GM23248 (cell line): Measurements from ENCODE around the gene FER1L5. TPM values are rescaled to one million over a fixed set of nuclear protein-coding genes. Genes with fewer than 3 reads are reported as not detected.

Experiments used
- DNase-seq: peaks from one replicate; pipeline ENCODE4 v3.0.0-alpha.2; 2015
- H2AFZ ChIP-seq: fragments of 200-600 bp; sonication (generic); 2 replicates; pipeline ENCODE4 v1.6.1; 2016; ENCODE audit warnings: antibody characterized with exemption
- H3F3A ChIP-seq: fragments of 200-600 bp; sonication (generic); 2 replicates; pipeline ENCODE4 v1.6.1; 2016; ENCODE audit warnings: mild to moderate bottlenecking, antibody characterized with exemption, mixed run types; ENCODE audit not compliant: insufficient read depth
- H3K27ac ChIP-seq: fragments of 200-600 bp; sonication (generic); 2 replicates; pipeline ENCODE4 v1.5.1; 2016; ENCODE audit warnings: mild to moderate bottlenecking
- H3K27me3 ChIP-seq: fragments of 200-600 bp; sonication (generic); replicated peaks from 2 replicates; pipeline ENCODE4 v1.6.1; 2016; ENCODE audit warnings: mild to moderate bottlenecking; ENCODE audit not compliant: insufficient read depth
- H3K36me3 ChIP-seq: fragments of 200-600 bp; sonication (generic); 2 replicates; pipeline ENCODE4 v1.6.1; 2016; ENCODE audit warnings: low read depth, mild to moderate bottlenecking
- H3K4me1 ChIP-seq: fragments of 200-600 bp; sonication (generic); 2 replicates; pipeline ENCODE4 v1.6.1; 2016; ENCODE audit warnings: mild to moderate bottlenecking; ENCODE audit not compliant: insufficient read depth
- H3K4me2 ChIP-seq: fragments of 200-600 bp; sonication (generic); one replicate; pipeline ENCODE4 v1.6.1; 2016; ENCODE audit warnings: mild to moderate bottlenecking; ENCODE audit not compliant: unreplicated experiment
- H3K4me3 ChIP-seq: fragments of 200-600 bp; sonication (generic); 2 replicates; pipeline ENCODE4 v1.5.1; 2016; ENCODE audit warnings: mild to moderate bottlenecking
- H3K79me2 ChIP-seq: fragments of 200-600 bp; sonication (generic); 2 replicates; pipeline ENCODE4 v1.6.1; 2016; ENCODE audit warnings: mild to moderate bottlenecking; ENCODE audit not compliant: insufficient read depth
- H3K9ac ChIP-seq: fragments of 200-600 bp; sonication (generic); 2 replicates; pipeline ENCODE4 v1.6.1; 2016; ENCODE audit warnings: mild to moderate bottlenecking
- H3K9me2 ChIP-seq: fragments of 200-600 bp; sonication (generic); 2 replicates; pipeline ENCODE4 v1.6.1; 2016; ENCODE audit warnings: mixed run types, mild to moderate bottlenecking, moderate library complexity; ENCODE audit not compliant: insufficient read depth
- H3K9me3 ChIP-seq: fragments of 200-600 bp; sonication (generic); one replicate; pipeline ENCODE4 v1.6.1; 2017; ENCODE audit warnings: low read depth
- H4K20me1 ChIP-seq: fragments of 200-600 bp; sonication (generic); 2 replicates; pipeline ENCODE4 v1.6.0; 2016; ENCODE audit not compliant: insufficient read depth
- EZH2 ChIP-seq: fragments of 200-600 bp; sonication (generic); IDR thresholded peaks from 2 replicates; pipeline ENCODE4 v1.6.1; 2018; ENCODE audit warnings: antibody characterized with exemption, mild to moderate bottlenecking; ENCODE audit not compliant: insufficient read depth, poor library complexity, severe bottlenecking
- EZH2phosphoT487 ChIP-seq: fragments of 200-600 bp; sonication (generic); IDR thresholded peaks from 2 replicates; pipeline ENCODE4 v1.6.1; 2018; ENCODE audit warnings: antibody characterized with exemption, moderate library complexity, mild to moderate bottlenecking, low read depth; ENCODE audit not compliant: insufficient read depth
- whole genome bisulfite sequencing, 2 experiments: methylation state at CpG; one replicate each; pipeline ENCODE4 v1.1.6; 2015 to 2017; ENCODE audit warnings: low lambda C conversion rate in 2 of 2, low coverage in 1 of 2; ENCODE audit errors: missing lambda C conversion rate in 2 of 2; 5-methylcytosine and 5-hydroxymethylcytosine counted together
- in situ Hi-C: fragments of 300-500 bp; cut with MboI; formaldehyde crosslinking; loops from 2 replicates; pipeline ENCODE4 v1.15.0; 2020
- polyA plus RNA-seq: library from polyadenylated mRNA; unstranded; fragments of >200 nt; fragmentation: Nextera tagmentation; extraction: Ambion mirVana; gene quantifications from 2 replicates; pipeline ENCODE4 v1.2.1, GENCODE V29; 2016
- total RNA-seq: library from RNA; depleted of rRNA; stranded (reverse); fragments of >200 nt; shearing (Covaris generic); gene quantifications from 2 replicates; pipeline ENCODE4 v1.2.3, GENCODE V29; 2014; rRNA removed

The FER1L5 gene
- total and polyA plus RNA-seq, 2 experiments from 2014 or later: under 0.01 to 0.08 TPM

DNA sequence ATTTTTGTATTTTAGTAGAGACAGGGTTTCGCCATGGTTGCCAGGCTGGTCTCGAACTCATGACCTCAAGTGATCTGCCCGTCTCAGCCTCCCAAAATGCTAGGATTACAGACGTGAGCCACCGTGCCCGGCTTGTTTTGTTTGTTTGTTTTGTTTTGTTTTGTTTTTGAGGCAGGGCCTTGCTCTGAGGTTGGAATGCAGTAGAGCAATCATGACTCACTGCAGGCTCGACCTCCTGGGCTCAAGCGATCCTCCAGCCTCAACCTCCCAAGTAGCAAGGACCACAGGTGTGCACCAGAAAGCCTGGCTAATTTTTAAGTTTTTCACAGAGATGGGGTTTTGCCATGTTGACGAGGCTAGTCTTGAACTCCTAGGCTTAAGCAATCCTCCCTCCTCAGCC, 109.2 kb downstream of the FER1L5 start:
- no peaks in the 10 kb centered on the region for H3K36me3 ChIP-seq
- no peak overlapping the region for H3K4me3 ChIP-seq
- in situ Hi-C loops: no loop called here
- no peak for DNase-seq
- no peak overlapping the region for H2AFZ ChIP-seq
- H3K9me3 ChIP-seq: no peaks in the 10 kb centered on the region
- WGBS, 2 experiments: 89 to 92% methylated on average over 9 of the region's 9 CpGs
- H4K20me1 ChIP-seq: no peaks in the 10 kb centered on the region
- H3K79me2 ChIP-seq: no peaks in the 10 kb centered on the region
- peaks cover 7% of the 10 kb centered on the region; the same call in 1 of the 2 replicates for H3F3A ChIP-seq
- H3K27me3 ChIP-seq: no peaks in the 10 kb centered on the region
- no peak overlapping the region for H3K4me2 ChIP-seq
- no peak overlapping the region for H3K9ac ChIP-seq
- H3K4me1 ChIP-seq: peaks cover 14% of the 10 kb centered on the region
- TF ChIP-seq EZH2phosphoT487: no peak
- no peak for TF ChIP-seq EZH2
- H3K27ac ChIP-seq: no peak overlapping the region
- H3K9me2 ChIP-seq: no peaks in the 10 kb centered on the region

DNA sequence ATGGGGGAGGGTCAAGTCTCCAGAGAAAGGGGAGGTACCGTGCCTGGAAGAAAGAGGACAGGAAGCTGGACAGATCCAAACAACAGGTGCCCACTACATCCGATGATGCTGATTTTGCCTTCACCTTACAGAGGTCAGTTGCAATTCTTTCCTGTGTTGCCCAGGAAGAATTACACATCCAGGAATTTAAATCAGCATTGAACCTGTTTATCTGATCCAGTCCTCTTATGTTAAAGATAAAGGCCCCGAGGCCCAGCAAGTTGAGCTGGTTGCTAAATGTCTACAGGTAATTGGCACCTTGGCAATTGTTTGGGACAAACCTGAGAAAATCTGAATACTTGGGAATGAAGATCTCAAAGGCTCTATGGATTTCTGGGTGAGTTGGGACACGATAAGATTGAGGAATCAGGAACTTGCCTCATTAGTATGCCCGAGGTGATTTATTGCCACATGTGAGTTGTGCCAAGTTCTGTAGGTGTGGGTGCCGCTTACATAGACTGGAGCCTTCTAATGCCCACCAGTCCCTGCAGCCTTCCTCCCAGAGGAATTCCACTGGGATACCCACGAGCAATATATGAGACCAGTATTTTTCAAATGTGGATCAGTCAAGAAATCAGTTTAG, 111.2 kb downstream of the FER1L5 start:
- WGBS, 2 experiments: 52 to 53% methylated on average over 7 of the region's 7 CpGs
- in situ Hi-C loops: no loop called here
- TF ChIP-seq EZH2phosphoT487 (no peak), EZH2 (no peak)
- Histone ChIP-seq H3K9ac (no peak overlapping the region), H3F3A (no peaks in the 10 kb centered on the region), H3K9me3 (no peaks in the 10 kb centered on the region), H3K9me2 (no peaks in the 10 kb centered on the region), H3K4me1 (no peaks in the 10 kb centered on the region), H3K79me2 (no peaks in the 10 kb centered on the region), H3K27ac (no peak overlapping the region), H3K36me3 (no peaks in the 10 kb centered on the region), H2AFZ (no peak overlapping the region), H3K27me3 (no peaks in the 10 kb centered on the region), H3K4me2 (no peak overlapping the region), H4K20me1 (no peaks in the 10 kb centered on the region), H3K4me3 (no peak overlapping the region)
- no peak for DNase-seq

DNA sequence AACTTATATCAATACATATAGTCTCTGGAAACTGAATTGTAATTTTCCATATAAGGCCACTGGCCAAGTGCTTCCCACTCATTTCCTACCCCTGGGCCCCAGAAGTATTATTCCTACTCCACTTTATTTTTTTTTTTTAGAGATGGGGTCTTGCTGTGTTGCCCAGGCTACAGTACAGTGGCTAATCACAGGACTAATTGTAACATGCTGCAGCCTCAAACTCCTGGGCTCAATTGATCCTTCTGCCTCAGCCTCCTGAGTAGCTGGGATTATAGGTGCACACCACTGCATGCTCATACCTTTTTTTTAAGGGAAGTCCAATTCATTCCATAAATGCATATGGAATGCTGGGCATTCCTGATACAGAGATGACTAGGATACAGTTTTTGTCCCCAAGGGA, 111.8 kb downstream of the FER1L5 start:
- H3K36me3 ChIP-seq: no peaks in the 10 kb centered on the region
- no peaks in the 10 kb centered on the region for H3K9me3 ChIP-seq
- in situ Hi-C loops: no loop called here
- H3K79me2 ChIP-seq: no peaks in the 10 kb centered on the region
- H3K4me1 ChIP-seq: no peaks in the 10 kb centered on the region
- DNase-seq: no peak
- H3K9me2 ChIP-seq: no peaks in the 10 kb centered on the region
- no peaks in the 10 kb centered on the region for H3K27me3 ChIP-seq
- no peak overlapping the region for H3K9ac ChIP-seq
- H3F3A ChIP-seq: no peaks in the 10 kb centered on the region
- H3K4me2 ChIP-seq: no peak overlapping the region
- no peak for TF ChIP-seq EZH2
- no peak for TF ChIP-seq EZH2phosphoT487
- no peak overlapping the region for H3K27ac ChIP-seq
- no peak overlapping the region for H3K4me3 ChIP-seq
- H4K20me1 ChIP-seq: no peaks in the 10 kb centered on the region
- H2AFZ ChIP-seq: no peak overlapping the region

Other genes starting within 250 kb of the FER1L5 start
- not detected in 2 replicates for gene NEURL3, start 137.4 kb upstream of the FER1L5 start, total RNA-seq
- not detected in 2 replicates for gene NEURL3, start 137.4 kb upstream of the FER1L5 start, polyA plus RNA-seq
- gene ARID5A, start 106.0 kb upstream of the FER1L5 start, total RNA-seq: 11.6 and 15.2 TPM in 2 replicates
- 19.5 and 20.8 TPM in 2 replicates for gene ARID5A, start 106.0 kb upstream of the FER1L5 start, polyA plus RNA-seq
- 23.9 and 26.9 TPM in 2 replicates for gene KANSL3, start 4.5 kb upstream of the FER1L5 start, total RNA-seq
- 15.0 and 15.6 TPM in 2 replicates for gene KANSL3, start 4.5 kb upstream of the FER1L5 start, polyA plus RNA-seq
- gene LMAN2L, start 97.3 kb downstream of the FER1L5 start, total RNA-seq: 24.6 and 29.5 TPM in 2 replicates
- 22.3 and 25.5 TPM in 2 replicates for gene LMAN2L, start 97.3 kb downstream of the FER1L5 start, polyA plus RNA-seq
- 4.8 and 6.1 TPM in 2 replicates for gene CNNM4, start 118.1 kb downstream of the FER1L5 start, total RNA-seq
- 2.4 and 2.8 TPM in 2 replicates for gene CNNM4, start 118.1 kb downstream of the FER1L5 start, polyA plus RNA-seq
- 5.0 and 5.2 TPM in 2 replicates for gene CNNM3, start 173.5 kb downstream of the FER1L5 start, total RNA-seq
- 0.94 and 0.98 TPM in 2 replicates for gene CNNM3, start 173.5 kb downstream of the FER1L5 start, polyA plus RNA-seq
- gene ANKRD23, start 201.3 kb downstream of the FER1L5 start, total RNA-seq: 0.76 and 1.1 TPM in 2 replicates
- 0.95 and 1.4 TPM in 2 replicates for gene ANKRD23, start 201.3 kb downstream of the FER1L5 start, polyA plus RNA-seq
- 5.3 and 10.9 TPM in 2 replicates for gene ANKRD39, start 215.3 kb downstream of the FER1L5 start, total RNA-seq
- 12.3 and 14.4 TPM in 2 replicates for gene ANKRD39, start 215.3 kb downstream of the FER1L5 start, polyA plus RNA-seq
- 21.0 and 24.3 TPM in 2 replicates for gene SEMA4C, start 227.3 kb downstream of the FER1L5 start, total RNA-seq
- gene SEMA4C, start 227.3 kb downstream of the FER1L5 start, polyA plus RNA-seq: 5.1 and 5.5 TPM in 2 replicates